CD4-positive, alpha-beta T cell treated with Interleukin-2 at 100 ng/mL for 4 hours (primary cell): Measurements from ENCODE around the gene DUSP22.
"Not testable (repeated sequence)": the region's sequence is repeated elsewhere in the genome, so short reads cannot be mapped to it uniquely, and the experiment has no call there.

ENCODE experiments used
- DNase-seq: peaks from one replicate; pipeline ENCODE4 v3.0.0-alpha.2; 2020; ENCODE audit warnings: low spot score

DUSP22 gene

DNA sequence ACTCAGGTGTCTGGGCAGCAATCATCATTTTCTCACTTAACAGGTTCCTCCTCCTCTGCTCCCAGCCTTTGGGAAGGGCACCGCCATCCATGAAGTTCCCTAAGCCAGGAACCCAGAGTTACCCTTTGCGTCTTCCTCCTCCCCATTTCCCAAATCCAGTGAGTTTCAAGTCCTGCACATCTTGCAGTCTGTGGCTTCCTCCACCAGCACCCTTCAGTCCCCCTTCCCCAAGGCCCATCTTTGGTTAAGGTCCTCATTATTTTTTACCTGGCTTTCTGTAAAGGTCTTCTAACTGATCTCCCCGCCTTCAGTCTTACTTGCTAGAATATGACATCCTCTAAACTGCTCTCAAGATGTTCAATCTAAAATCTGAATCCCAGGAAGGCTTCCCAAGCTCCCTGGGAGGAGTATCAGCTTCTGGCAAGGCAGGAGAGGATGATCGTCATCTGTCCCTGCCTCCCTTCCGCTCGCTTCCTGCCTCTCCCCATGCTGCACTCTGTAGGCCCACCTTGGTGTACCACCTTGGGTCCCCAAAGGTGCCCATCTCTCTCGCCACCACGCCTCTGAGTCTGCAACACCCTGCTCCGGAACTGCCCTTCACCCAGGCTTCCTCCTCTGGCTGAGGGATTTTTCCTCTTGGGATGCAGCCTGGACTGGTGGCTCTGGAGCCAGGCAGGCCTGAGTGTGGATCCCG is 11.4 kb upstream of the DUSP22 start:
- DNase-seq: no peak

DNA sequence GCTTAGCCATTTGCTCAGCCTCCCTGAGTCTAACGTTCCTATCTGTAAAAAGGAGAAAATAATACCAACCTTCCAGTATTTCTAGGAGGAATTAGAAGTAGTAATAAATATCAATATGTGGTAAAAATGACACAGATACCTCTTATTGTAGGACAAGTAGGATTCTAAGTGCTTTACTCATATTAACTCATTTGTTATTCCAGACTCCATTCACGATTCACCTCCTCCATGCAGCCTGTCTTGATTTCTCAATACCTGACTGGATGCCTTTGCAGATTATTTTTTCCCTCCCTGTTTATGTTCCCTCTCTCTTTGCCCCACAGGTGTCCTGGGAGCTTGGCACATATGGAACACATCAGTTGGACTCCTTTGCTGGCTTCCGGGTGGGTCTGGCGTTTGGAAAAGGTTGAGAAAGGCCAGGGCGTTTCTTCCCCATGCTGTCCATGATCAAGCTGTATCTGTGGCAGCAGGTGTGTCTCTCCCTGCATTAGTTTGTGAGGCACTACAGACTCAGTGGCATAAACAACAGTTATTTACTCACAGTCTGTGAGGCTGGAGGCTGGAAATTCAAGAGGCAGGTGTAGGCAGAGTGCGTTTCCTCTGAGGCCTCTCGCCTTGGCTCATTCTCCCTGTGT is 10.7 kb upstream of the DUSP22 start:
- no peak for DNase-seq

DNA sequence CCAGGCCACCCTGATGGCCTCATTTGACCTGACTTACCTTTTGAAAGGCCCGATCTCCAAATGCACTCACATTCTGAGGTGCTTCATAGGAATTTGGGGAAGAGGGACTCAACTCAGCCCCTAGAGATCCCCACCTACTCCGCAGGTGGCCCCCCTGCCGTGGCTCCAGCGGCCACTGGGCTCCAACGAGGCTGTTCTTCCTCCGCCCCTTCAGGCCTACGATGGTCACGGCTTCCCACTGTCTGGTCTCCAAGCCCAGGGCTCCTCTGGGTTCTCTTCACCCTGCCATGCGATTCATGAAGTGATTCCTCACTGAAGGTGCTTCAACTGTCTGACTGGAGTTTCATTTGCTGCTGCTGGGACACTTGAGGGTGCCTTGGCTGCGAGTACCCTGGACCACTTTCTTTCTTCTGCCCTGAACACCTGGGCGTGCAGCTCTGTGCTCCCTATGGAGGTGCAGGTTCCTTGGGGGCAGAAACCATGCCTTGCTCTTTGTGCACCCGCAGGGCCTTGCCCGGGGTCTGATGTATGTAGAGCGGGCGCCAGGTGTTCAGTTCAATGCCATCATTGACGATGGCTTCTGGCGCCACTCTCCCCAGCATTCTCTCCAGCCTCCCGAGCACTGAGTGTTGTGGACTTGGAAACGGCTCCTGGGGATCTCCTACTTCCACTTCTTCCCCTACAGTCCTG is 10.0 kb upstream of the DUSP22 start:
- no peak for DNase-seq

DNA sequence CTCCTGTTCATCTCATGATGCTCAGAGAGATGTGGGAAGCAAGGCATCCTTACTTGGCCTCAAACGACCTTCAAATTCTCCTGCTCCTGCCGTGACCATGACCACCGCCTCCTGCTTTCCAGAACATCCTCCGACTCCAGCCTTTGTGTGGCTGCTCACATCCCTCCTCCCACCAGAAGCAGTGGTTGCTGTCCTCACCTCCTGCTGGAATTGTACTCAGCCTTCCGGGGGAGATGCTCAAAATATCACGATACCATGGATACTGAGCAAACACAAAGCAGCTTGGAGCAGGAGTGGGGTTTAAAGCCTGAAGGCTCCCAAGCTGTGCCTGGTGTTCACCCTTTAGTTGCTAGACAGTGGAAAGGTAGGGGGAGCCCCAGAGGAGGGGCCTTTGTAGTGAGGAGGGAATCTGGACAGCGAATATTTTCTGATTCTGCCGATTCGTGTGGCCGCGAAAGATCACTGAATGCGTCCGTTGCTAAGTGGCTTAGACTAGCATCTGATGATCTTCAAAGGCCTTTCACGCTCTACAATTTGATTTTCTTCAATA is 9.3 kb upstream of the DUSP22 start:
- no peak for DNase-seq

DNA sequence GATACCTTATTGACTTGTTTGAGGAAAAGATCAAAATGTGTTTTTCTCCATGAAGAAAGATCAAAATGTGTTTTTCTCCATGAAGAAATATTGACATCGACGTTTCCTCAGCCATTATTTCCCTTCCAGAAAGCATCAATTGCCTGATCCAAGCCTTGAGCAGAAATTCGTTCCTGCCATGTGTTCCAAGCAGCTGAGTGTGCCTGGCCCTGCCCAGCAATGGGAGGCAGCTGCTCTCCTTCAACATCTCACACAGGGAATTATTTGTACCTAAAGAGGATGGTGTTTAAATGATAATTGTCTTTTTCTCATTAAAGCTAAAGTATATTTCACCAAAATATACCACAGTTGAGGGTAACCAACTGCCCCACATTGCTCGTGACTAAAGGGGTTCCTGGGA is 7.8 kb upstream of the DUSP22 start:
- no peak for DNase-seq

DNA sequence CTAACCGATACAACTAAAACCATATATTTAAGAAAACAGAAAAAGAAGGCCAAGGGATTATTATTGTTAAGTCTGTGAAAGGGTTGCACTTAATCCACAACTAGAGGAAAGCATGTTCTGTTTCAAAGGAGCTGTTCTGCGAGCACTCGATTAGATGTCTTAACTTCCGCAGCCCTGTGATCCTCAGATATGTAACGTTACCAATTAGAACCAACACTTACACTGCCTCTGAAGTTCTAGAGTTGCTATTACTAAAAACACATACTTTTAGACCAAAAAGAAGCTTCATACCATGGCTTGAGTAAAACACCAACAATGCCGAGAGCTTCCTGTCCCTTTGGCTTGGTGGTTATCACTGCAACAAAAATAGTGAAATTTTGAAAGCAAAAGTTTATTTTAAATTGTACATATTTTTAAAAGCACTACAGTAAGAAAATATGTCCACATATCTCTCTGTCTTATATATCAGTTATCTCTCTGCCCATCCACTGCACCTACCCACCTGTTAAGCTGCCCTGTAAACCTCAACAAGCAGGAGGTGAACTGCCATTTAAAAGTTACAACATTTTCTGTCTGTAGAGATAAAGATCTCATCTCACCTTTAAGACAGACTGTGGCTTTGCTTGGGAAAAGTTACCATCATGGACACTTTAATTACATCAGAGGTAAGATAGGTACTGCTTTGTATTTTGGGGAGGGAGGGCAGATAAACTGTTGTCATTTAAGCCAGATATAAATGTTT is 7.1 kb upstream of the DUSP22 start:
- no peak for DNase-seq

DNA sequence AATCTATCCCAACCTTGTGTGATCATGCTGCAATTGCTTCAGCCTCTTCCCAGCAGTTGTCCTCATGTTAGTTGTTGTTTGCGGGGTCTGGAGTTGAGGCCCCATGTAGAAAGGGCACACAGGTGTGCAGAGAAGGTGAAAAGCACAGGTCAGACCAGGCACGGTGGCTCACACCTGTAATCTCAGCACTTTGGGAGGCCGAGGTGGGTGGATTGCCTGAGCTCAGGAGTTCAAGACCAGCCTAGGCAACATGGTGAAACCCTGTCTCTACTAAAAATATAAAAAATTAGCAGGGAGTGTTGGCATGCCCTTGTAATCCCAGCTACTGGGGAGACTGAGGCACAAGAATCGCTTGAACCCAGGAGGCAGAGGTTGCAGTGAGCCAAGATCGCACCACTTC is 6.4 kb upstream of the DUSP22 start:
- not testable (repeated sequence) for DNase-seq

DNA sequence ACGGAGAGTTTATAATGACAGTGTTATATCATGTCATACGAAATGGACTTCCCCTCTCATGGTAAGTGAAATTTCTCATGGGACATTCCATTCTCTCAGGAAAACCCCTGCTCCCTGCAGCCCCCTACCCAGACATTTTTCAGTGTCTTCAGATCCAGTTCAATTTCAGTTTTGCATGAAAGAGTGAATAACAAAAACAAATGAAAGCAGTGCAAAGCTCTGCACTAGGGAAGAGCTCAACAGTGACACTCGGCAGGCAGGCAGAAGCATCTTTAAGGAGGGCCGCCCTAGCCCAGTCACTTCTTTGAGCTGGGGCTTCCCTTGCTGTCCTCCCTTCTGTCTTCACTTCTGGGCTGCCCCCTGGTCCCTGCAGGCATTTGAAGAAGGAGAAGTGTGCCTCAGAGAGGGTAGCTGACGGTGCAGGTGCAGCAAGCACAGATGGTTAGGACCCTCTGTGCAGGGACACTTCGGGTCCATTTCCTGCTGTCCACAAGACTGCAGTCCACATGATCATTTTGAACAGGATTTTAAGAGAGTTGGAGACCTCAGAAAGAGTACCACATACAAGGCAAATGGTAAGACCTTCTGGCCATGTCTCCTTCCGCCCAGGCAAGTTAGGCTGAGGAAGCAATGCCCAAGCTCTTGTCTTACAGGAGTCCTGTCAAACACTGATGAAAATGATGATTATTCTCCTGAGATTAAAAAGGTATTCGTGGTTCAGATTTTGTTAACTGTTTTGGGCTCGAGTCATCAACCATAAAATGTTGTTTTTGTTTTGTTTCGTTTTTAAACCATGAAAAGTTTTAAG is 5.4 kb upstream of the DUSP22 start:
- no peak for DNase-seq

DNA sequence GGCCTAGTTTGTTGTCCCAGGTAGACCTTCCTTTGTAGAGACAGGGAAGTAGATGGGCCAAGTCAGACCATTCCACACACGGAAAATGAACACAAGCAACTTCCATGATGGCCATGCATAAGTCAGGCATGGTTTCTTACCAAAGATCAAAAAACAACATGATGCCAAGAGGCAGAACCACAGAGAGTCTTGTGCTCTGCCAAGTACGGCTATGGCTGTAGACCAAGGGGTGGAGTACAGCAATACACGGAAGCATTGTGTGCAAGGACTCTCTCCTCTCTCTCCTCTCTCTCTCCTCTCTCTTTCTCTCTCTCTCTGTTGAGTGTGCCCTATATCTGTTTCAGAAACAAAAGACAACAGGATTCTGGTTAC is 4.8 kb upstream of the DUSP22 start:
- DNase-seq: no peak

DNA sequence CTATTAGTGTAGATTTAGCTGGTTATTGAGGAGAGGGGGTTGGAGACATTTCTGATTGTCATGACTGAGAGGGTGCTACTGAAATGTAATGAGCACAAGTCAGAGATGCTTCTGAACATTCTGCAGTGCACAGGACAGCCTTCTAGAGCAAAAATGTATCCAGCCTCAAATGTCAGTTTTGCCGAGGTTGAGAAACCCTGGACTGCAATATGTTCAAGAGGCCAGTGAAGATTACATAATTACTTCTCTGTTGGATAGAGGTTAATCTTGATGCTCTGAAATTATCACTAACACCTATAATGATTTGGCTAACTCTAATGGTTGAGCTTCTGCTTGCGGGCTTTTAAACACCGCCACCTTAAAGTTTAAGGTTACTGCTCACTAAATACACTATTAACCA is 3.4 kb upstream of the DUSP22 start:
- no peak for DNase-seq

DNA sequence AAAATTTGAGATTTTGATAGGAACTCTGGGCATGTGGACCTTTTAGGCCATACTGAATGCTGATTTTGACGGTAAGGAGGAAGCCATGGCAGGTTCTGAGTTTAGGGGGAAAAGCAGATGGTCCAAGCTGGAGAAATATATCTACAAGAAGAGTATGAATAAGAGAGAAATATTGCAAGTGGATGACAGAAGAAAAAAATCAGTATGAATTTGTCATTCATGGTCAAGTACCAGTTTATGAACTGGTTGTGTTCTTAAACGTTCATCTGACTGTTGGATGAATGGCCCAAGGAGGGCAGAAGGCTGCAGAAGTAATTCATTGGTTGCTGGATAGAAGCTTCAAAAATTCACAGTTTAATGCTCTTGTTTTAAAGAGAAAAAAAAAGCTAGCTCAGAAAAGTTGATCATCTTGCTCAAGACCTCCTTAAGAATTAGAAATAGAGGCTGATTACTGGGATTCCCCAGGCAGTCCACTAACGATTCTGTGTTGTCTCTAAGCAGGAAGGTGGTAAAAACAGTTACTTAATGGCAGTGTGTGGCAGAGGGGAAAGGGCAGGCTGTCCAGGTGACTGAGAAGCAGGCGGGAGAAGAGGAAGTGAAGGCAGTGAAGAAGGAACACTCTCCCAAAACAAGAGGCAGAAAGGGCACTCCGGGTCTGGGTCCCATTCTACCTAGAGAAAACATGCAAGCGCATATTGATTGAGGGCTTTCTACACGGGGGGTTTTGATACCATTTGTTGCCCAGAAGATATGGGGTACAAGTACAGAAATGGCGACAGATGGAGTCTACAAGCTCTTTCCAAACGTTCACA is 2.0 kb upstream of the DUSP22 start:
- no peak for DNase-seq

DNA sequence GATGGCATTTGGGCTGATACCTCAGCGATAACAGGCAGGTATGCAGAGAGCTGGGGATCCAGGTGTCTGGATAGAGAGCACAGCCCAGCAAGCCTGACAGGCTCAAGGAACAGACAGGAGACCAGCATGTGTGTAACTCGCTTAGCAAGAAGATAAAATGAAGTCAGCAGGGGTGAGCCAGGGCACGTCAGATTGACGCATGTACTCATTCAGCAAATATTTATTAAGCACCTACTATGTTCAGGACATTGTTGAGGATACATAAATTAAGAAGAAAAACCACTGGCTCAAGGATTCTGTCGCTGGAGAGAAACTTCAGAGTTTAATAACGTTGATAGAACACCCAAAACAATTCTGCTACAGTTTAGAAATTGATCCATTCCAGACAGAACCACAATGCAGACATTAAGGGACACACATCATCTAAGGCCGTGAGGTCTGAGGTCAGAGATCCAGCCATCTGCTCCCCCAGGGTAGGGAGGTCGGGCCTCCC is 1.0 kb upstream of the DUSP22 start:
- DNase-seq: no peak

DNA sequence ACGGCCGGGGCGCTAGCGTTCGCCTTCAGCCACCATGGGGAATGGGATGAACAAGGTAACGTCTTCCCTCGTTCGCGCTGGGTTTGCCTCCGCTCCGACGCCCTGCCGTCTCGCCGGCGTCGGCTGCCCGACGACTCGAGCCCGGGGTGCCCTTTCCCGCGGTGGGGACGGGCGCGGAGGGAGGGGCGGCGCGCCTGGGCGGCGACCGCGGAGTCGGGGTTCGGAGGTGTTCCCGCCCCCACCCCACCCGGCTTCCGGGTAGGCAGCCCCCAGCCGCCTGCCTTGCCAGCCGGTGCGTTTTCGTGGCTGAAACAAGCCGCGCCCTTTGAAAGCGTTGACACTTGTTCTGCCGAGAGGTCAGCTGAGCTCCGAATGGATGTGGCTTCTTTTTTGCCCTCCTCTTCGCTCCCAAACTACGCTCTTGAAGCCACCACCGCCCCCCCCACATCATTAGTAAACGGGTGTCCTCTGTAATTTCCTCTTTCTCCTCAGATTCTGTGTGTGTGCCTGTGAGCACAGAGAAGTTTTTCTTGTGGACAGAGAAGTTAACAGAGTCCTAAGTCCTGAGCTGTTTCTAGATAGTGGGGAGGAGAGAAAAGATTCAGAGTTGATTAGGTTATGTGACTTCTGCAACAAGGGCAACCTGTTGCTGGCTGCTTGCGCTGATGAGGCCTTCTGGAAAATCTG is 362 bp downstream of the DUSP22 start:
- DNase-seq: peak; percentile 83

DNA sequence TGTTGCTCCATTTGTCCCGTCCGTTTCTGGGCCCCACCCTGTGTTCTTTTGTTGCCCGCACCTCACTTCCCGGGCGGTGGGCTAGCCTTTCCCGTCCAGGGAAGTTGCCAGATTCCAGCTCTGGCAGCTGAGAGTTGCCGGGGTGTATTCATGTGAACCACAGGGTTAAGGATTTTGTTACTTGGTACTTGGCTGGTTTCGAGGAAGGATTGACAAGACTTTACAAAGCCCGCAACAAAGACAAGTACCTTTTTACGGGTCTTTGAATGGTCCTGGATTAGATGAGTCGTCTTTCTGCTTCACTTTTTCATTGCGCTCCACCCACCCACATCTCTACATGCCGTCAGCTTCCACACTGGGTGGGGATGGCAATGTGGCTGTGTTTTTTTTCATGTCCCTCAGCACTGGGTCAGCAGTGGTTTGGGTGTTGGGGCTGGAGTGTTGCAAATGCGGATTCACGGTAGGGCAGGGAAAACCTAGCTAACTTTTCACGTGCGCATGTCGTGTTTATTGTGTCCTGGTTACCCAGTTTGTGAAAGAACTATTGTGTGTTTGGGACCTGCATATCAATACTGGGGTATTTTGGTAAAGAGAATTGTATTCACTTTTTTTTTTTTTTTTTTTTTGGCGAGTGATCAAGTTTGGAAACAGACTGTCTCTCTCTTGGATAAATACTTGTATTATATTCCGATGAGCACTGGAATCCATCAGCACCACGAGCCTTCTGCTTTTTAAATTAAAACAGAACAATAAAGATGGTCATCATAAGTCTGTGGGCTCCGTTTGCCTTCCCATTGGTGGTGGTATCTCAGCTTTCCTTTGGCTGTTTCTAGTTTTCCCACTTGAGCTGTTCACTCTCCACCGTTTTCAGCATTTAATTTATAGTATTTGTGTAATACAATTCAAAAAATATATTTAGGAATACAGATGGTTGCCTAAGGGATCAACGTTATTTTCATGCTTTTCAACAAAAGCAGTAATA is 1.2 kb downstream of the DUSP22 start:
- DNase-seq: peak; percentile 53

DNA sequence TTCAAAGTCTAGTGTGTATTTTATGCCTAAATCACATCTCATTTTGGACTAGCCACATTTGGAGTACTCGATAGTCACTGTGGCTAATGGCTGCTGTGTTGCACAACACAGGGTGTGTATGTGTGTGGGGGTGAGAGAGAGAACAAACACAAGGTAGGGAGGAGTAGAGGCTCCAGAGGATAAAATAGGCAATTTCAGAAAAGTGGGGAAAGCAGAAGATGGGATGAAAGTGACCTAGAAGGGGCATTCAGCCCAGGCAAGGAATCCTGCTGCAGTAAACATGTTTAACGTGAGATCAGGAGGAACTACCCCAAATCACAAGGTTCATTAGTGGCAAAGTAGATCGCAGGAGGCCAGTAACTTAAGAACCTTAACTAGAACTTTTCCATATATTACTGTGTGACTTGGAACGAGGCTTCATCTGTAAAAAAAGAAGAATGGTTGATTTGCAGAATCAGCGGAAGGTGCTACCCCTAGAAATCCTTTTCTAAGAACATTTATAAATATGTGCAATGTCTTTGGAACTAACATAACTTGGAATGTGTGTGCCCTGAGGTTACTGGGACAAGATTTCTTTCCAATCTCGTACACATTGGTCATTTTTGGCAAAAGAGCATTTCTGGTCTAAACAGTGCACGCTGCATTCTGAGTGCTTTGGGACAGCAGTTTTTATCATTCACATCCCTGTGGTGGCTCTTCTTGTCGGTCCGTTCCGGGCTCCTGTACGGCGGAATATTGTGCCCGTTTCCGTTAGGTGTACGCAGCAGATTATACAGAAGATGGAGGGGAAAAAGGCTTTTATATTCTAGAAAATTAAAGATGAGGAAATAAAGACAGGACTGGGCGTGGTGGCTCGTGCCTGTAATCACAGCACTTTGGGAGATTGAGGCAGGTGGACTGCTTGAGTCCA is 2.6 kb downstream of the DUSP22 start:
- DNase-seq: no peak

DNA sequence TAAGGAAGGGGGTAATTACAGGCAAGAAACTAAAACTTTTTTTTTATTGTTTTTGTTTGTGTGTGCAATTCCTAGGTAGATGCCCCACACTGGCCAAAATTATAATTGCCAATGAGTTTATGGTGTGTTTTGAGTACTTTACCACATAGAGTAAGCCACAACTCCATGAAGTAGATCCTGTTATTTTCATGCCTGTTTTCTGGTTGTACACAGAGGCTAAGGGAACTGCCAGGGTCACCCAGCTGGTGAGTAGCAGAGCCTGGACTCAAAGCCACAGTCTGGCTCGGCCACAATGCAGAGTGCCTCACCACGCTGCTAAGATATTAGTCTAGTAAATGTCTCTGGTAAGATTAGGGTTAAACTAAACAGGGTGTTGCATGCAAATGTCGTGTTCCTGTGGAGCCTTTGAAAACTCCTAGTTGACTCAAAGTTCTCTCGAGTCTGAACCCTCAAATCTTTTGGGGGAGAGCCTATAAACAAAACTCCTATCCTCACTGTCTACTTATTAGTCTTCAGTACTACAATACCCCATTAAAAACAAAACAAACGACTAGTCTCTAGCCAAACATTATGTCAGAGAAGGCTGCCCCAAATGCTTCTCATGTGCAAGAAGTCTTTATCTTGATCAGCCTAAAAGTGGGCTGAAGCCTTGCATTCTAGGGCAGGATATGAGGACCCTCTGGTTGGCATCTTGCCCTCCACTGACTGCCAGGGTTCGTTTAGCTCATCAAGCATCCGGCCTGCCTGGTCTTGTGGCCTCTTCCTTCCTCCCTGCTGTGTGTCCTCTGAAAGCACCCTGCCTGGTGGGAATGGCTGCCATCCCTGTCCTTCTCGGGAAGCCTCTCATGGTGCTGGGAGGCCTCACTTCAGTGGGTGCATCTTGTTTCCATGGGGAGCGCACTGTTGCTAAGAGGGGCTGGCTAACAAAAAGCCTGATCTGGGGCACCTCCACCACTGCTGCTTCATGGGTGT is 4.2 kb downstream of the DUSP22 start:
- no peak for DNase-seq
